NOMO-1 treated with DMSO at 0.1 percent for 48 hours (cell line): ENCODE data around the gene ZNF550.
A peak's percentile ranks its signal among the peaks of the same experiment; 100 is the strongest.

Experiments
- DNase-seq: peaks from one replicate; lab custom pipeline; 2025; ENCODE audit not compliant: unreplicated experiment; lab: John Stamatoyannopoulos, UW

Gene ZNF550

DNA sequence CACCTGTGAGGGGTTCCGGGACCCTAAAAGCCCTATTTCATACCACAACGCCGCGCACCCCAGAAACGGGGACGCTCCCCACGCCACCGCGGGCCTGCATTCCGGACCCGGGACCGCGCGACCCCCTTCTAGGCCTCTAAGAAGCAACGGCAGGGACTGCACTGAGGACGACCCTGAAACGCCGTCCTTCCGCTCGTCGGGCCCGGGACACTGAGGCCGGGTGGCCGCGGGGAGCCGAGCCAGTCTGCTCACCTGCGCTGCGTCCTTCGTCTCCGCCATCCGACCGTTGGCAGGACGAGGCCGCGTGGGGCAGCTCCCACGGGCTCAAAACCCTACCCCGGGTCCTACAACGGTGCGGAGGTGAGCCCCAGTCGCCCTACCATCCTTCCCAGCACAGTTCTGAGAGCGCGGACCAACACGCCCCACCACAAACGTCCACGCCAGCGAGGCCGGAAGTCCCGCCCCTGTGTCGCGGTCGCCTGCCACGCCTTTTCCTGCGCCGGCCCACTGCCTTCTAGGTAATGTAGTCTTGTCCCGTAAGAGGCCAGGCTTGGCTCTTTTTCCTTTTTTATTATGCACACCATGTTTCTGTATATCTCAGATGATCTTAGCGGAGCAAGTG lies at the start of gene ZNF550:
TSS of gene ZNF550 (minus strand) at position 460 of the 622 bp plus-strand sequence. CDS start at position 279, 181 bp downstream.
- DNase-seq: peak; percentile 77

GRCh38 chr19:57606931-57607330 lies 47.3 kb upstream of the ZNF550 start:
- no peak for DNase-seq

- DNase-seq: peak; percentile 81
Observed at GRCh38 chr19:57599761-57600383, 40.2 kb upstream of the ZNF550 start, which contains the start of gene ZNF530. ZNF530 (plus strand) TSS chr19:57599885; CDS start chr19:57604346, 4,461 bp downstream.

GRCh38 chr19:57599377-57599760 lies 39.7 kb upstream of the ZNF550 start:
- no peak for DNase-seq

DNA sequence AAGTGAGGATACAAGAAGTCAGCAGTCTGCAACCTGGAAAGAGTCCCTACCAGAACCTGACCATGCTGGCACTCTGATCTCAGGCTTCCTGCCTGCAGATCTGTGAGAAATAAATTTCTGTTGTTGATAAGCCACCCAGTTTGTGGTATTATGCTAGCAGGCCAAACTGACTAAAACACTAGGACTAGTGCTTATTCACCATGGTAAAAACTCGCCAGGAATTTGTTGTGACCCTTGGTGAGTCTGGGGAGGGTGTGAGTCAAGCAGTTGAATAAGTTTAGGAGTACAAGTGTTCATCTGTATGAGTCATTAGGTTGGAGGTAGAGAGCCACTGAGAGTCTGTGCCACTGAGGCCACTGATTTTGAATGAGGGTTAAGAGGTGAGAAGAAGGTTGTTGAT lies 27.9 kb upstream of the ZNF550 start:
- DNase-seq: no peak

DNA sequence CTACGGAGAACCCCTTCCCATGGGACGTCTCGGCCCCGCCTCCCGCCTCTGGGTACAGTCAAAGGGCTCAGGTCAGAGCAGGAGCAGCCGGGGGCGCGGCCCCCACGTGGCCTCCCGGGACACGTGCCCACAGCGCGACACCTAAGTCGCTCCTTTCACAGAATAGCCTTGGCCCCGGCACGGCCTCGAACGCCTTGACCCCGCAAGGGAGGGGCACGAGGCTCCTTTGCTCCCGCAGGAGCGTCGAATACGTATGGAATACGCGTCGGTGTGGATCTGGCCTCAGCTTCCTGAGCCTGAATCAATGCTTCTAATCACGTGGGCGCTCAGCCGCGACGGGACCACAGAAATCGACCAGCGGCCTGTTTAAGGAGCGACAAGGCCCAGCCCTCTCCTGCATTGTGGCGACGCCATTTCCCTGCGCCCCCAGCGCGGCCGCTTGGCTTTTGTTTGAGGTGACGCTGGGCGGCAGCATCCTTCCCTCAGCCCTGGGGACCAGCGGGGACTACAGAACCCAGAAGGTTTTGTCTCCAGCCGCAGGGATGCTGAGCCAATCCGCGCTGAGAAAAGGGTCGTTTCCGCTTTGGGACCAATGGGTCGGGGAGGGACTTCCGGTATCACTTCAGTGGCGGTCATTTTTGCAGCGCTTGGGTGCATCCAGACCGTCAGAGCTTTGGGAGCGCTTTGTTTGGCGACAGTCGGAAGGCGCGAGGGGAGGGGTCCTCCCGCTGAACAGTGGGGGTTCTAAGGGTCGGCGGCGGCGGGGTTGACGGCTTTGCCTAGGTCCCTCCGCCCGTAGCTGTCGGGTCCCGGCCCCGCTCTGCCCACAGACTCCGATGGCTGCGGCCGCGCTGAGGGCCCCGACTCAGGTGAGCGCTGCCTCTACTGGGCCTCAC lies 24.1 kb upstream of the ZNF550 start, which contains the start of gene ZIK1:
TSS of gene ZIK1 (plus strand) at position 625 of the 896 bp plus-strand sequence. CDS start at position 837, 212 bp downstream.
- no peak for DNase-seq

GRCh38 chr19:57583104-57583520 lies 23.4 kb upstream of the ZNF550 start:
- DNase-seq: no peak

- DNase-seq: peak; percentile 99
Observed at GRCh38 chr19:57578487-57579205, 19.0 kb upstream of the ZNF550 start, which contains the start of gene ZNF416. ZNF416 (minus strand) TSS chr19:57578911; CDS start chr19:57578704, 207 bp downstream.

- no peak for DNase-seq
Observed at GRCh38 chr19:57576661-57577060, 17.0 kb upstream of the ZNF550 start.

GRCh38 chr19:57572415-57572947 lies 12.8 kb upstream of the ZNF550 start:
- DNase-seq: no peak

GRCh38 chr19:57570707-57571106 lies 11.0 kb upstream of the ZNF550 start:
- no peak for DNase-seq

DNA sequence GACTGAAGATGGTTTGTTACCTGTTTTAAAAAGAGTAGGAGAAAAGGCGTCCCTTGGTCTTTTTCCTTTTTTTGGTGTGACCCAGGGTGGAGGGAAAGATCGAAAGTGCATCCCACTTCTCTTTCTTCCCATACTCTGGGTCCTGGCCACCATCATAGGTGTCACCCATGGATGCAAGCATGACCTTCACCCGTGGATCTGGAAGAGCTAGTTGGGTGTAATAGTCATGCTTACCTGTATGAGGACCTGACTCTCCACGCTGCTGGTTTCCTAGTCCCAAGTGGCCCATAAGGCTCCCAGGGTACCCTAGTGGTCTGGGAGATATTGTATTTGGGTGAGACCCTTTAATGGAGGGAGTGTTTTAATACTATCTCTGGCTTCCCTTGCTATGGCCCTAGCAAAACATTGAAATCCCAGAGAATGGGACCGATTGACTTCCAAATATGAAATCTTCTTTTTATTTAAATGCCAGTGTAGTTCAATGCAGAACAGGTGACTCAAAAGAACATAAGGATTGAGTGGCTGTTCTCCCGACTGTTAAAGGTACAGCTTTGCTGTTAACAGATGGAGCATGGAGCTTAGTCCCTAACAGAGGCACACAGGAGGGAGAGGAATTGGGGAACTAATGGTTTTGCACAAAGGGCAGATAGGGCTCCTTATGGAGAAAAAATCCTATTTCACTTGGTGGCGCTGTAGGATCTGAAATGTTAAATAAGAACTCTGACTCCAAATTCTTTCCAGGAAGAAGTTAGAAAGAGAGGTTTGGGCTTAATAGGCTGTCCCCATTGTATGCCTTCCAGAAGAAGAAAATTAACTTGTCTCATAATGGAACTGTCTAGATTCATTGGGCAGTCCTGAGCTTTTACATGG lies 7.0 kb upstream of the ZNF550 start:
- DNase-seq: no peak

DNA sequence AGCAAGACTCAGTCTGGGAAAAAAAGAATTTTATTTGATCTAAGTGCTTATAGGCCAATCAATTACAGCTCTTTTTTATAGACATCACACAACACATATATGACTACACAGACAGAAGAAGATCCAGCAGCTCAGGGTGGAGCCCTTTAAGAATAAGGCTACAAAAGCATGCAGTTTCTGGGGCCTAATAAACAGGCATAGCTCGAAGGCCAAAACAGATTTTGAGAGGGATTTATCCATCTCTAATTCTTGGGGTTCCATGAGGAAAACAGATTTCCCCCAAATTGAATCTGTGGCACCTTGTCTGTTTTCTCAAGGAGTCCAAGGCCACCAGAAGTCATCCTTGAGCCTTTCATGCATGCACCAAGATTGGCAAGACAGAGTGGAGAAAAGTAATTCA lies 3.9 kb upstream of the ZNF550 start:
- DNase-seq: no peak

DNA sequence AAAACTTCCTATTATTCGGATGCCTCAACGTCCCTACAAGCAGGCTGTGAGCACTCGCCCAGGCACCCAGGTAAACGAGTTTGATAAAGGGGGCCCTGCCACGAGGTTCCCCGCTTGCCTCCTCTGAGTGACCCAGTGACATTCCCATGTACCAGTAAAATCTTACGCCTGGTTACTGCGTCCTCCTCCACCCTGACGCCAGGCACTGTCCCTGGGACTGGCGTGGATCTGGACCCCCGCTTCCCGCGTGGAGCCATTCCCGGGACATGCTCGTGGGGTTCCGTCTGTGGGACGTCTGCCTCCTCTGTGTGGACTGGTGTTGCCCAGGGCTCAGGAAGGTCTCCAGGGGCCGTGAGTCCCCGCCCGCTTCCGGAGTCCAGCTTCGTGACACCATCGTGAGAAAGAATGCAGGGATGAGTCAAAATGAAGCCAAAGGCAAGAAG lies 407 bp upstream of the ZNF550 start:
- no peak for DNase-seq

- DNase-seq: peak; percentile 38
Observed at GRCh38 chr19:57559008-57559403, 657 bp downstream of the ZNF550 start.

GRCh38 chr19:57558525-57558924 lies 1.1 kb downstream of the ZNF550 start:
- DNase-seq: no peak

DNA sequence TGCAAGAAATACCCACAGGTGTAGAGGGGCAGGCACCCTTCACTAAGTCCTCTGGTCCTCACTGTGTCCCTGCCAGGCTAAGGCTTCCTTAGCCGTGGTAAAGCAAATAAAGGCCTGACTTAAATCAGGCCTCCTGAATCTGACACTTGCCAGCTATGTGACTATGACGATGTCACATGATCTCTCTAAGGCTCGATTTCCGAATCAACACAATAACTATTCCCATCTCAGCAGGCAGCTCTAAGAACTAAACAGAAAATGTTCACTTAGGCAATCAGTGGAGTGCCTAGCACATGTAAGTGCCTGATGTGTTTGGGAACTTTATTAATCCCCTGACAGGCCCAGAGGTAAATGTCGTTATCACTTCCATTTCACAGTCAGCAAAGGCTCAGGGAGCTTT lies 2.0 kb downstream of the ZNF550 start:
- DNase-seq: no peak

GRCh38 chr19:57552432-57552831 lies 7.2 kb downstream of the ZNF550 start:
- no peak for DNase-seq

GRCh38 chr19:57546513-57546912 lies 13.2 kb downstream of the ZNF550 start:
- DNase-seq: no peak
